RWPE1 (cell line): ENCODE measurements around the gene OCRL.
"Not testable (repeated sequence)": the region's sequence is repeated elsewhere in the genome, so short reads cannot be mapped to it uniquely, and the experiment has no call there.

Source experiments
- CTCF ChIA-PET: fragments of 350-600 bp; sonication (Branson Sonifier 250); formaldehyde crosslinking; extraction: SDS; loops from one replicate; lab custom pipeline; 2021; lab: Yijun Ruan, JAX
- POLR2A ChIA-PET: fragments of 400-600 bp; formaldehyde crosslinking; extraction: SDS; loops from one replicate; lab custom pipeline; 2020; ENCODE audit warnings: antibody characterized with exemption; ENCODE audit not compliant: low non-redundant PET; lab: Yijun Ruan, JAX
- DNase-seq: peaks from one replicate; pipeline ENCODE4 v3.0.0; 2012; ENCODE audit warnings: low spot score
- H3K27ac ChIP-seq: fragments of 450-650 bp; 2 replicates; pipeline ENCODE4 v1.5.1; 2017
- TF ChIP-seq, protein P1 (sequence below): fragments of 450-650 bp; conservative IDR thresholded peaks from 2 replicates; pipeline ENCODE4 v1.5.1; 2017; ENCODE audit warnings: low read depth, mild to moderate bottlenecking

OCRL gene

DNA sequence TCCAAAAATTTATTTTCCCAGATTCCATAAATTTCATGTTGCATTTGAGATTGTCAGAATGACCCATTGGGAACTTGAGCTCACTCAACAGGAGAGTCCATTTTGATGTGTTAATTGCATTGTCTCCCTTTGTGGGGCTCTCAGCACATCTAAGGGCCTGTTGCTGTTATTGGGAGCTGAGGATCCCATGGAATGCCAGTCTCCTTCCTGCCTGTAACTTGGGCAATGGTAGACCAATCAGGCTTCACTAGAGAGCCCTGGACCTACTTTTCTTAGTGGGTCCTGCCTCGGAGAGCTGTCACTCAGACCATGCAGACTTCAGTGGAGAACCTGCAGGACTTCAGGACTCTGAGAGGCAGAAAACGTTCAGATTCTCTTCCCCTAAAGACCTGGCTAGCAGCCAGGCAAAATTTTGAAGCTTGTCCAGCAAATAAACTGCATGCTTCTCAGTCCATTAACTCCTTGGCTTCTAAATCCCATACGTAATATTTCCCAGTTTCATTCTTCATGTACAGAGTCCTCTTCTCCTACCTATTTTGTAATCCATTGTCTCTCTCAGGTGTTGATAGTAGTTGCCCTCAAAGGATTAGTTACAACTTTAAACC, 25.1 kb downstream of the OCRL start:
- DNase-seq: no peak
- POLR2A ChIA-PET: no interaction called here
- CTCF ChIA-PET: no interaction called here
- H3K27ac ChIP-seq: no peak overlapping the region
- TF ChIP-seq, protein P1, sequence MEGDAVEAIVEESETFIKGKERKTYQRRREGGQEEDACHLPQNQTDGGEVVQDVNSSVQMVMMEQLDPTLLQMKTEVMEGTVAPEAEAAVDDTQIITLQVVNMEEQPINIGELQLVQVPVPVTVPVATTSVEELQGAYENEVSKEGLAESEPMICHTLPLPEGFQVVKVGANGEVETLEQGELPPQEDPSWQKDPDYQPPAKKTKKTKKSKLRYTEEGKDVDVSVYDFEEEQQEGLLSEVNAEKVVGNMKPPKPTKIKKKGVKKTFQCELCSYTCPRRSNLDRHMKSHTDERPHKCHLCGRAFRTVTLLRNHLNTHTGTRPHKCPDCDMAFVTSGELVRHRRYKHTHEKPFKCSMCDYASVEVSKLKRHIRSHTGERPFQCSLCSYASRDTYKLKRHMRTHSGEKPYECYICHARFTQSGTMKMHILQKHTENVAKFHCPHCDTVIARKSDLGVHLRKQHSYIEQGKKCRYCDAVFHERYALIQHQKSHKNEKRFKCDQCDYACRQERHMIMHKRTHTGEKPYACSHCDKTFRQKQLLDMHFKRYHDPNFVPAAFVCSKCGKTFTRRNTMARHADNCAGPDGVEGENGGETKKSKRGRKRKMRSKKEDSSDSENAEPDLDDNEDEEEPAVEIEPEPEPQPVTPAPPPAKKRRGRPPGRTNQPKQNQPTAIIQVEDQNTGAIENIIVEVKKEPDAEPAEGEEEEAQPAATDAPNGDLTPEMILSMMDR: no peak

DNA sequence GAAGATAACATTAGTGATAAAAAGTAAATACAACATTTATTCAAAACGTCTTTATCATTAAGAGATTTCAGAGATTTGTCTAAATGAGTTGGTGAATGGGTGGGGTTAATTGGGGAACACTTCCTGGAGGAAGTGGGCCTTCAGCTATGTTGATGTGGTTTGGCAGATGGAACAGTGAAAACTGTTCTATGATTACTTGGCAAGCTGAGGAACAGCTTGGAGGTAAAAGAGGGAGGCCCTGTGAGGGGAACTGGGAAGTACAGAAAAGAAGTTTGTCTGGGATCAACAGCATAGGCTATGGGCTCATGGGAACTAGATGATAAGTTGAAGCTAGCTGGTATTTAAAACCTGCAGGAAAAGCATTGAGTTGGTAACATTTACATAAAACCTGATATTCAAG, 26.0 kb downstream of the OCRL start:
- no peak overlapping the region for H3K27ac ChIP-seq
- CTCF ChIA-PET: no interaction called here
- POLR2A ChIA-PET: no interaction called here
- no peak for DNase-seq
- TF ChIP-seq, protein P1: no peak

GRCh38 chrX:129568349-129568748, 28.3 kb downstream of the OCRL start:
- CTCF ChIA-PET: no interaction called here
- no peak for DNase-seq
- POLR2A ChIA-PET: no interaction called here
- TF ChIP-seq, protein P1: no peak
- no peak overlapping the region for H3K27ac ChIP-seq

GRCh38 chrX:129572422-129572821, 32.4 kb downstream of the OCRL start:
- TF ChIP-seq, protein P1: no peak
- no peak overlapping the region for H3K27ac ChIP-seq
- no peak for DNase-seq
- ChIA-PET POLR2A (no interaction called here), CTCF (no interaction called here)

GRCh38 chrX:129573652-129574051, 33.6 kb downstream of the OCRL start:
- DNase-seq, CTCF ChIA-PET, POLR2A ChIA-PET, H3K27ac ChIP-seq: not testable (repeated sequence)

GRCh38 chrX:129574214-129574613, 34.2 kb downstream of the OCRL start:
- no peak overlapping the region for H3K27ac ChIP-seq
- ChIA-PET CTCF (interaction anchor here (0.6 kb wide), 1 partner anchor 484 kb away, joined by 3 read pairs; no protein-coding TSS in a partner anchor), POLR2A (no interaction called here)
- no peak for DNase-seq
- TF ChIP-seq, protein P1: no peak

DNA sequence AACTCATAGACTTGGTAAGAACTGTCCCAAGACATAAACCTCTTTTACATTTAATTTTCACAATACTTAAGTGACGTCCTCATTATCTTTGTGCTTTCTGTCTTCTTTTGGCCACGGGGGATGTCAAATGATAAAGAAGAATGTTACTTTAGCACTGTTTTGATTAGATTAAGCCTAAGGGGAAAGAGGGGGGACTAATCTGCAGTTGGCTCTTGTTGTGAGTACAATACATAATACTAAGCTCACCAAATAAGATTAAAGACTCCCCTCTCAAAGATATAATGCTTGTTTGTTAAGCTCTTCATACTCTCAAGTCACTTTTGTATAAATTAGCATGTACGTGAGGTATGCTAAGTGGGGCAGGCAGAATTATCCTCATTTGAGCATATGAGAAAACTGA, 36.5 kb downstream of the OCRL start:
- ChIA-PET CTCF (no interaction called here), POLR2A (no interaction called here)
- TF ChIP-seq, protein P1: no peak
- DNase-seq: no peak
- H3K27ac ChIP-seq: no peak overlapping the region
